Measurements from ENCODE around the gene SCRG1. TPM values are rescaled to one million over a fixed set of nuclear protein-coding genes. Genes with fewer than 3 reads are reported as not detected.

SCRG1 gene
- total RNA-seq = 2.4 TPM

DNA sequence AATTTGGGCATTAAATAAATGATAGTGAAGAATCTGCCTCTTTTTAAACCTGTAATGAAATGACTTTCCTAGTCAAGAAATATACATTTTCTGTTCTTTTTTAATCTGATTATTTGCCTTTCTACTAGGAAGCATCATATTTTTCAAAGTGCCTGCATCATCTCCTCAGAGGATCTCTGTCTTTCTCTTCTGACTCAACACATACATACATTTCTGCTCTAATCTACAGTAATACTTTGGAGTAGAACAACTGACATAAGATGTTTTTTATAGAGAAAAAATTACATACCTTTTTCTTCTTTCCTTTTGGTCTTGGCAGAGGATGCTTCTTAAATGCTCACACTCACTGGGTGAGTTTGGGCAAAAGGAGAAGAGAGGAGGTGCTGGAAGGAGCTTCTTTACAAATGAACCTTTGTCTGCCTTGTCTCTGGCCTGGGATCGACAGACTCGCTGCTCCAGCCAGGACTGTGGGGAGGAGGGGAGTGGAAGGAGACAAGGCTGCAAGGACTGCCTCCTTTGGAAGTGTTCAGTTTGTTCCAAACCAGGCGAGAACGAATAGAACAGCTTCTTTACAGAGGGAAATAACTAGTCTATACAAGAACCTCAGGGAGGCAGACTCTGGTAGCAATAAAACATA, at the start of gene SCRG1:
SCRG1 (minus strand) TSS at position 338 of the 637 bp plus-strand sequence. CDS start 7,702 bp downstream, outside the sequence.
- peak in 1 of 2 donors; percentile 11 for DNase-seq (ENCODE audit: low spot score in 2 of 2)
- no peak for FAIRE-seq

GRCh38 chr4:173448103-173448502, 49.2 kb upstream of the SCRG1 start:
- no peak for DNase-seq (ENCODE audit: low spot score in 2 of 2)

GRCh38 chr4:173446416-173446815, 47.5 kb upstream of the SCRG1 start:
- FAIRE-seq (no peak), DNase-seq (ENCODE audit: low spot score in 2 of 2) (no peak)

More at GRCh38 chr4:173448103-173448502, 49.2 kb upstream of the SCRG1 start:
- FAIRE-seq = no peak

GRCh38 chr4:173443121-173443520, 44.2 kb upstream of the SCRG1 start:
- FAIRE-seq = no peak

DNA sequence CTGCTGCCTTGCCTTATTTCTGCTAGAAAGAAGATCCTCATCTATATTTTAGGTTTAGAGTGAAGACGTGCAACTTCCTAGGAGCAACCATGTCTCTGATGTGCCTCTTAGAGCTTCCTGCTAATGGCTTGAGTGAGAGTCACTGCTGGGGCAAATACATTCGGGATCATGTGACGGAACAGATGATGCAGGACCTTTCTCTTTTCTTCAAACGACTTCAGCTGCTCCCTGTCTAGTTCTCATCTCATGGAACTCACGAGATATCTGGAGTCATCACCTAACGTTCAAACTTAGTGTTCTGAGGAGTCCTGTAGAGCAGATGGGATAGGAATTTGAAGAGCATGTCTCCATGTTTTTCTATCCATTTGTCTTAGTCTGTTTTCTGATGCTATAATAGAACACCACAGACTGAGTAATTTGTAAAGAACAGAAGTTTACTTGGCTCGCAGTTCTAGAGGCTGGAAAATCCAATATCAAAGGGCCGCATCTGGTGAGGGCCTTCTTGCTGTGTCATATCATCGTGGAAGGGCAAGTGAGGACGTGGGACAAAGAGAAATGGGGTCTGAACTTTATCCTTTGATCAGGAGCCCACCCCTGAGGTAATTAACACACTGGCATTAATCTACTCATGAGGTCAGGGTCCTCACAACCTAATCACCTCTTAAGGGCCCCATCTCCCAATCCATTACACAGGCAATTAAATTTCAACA, 43.5 kb upstream of the SCRG1 start:
- DNase-seq (ENCODE audit: low spot score in 2 of 2) = no peak
- FAIRE-seq = no peak

More at GRCh38 chr4:173443121-173443520, 44.2 kb upstream of the SCRG1 start:
- no peak for DNase-seq (ENCODE audit: low spot score in 2 of 2)

DNA sequence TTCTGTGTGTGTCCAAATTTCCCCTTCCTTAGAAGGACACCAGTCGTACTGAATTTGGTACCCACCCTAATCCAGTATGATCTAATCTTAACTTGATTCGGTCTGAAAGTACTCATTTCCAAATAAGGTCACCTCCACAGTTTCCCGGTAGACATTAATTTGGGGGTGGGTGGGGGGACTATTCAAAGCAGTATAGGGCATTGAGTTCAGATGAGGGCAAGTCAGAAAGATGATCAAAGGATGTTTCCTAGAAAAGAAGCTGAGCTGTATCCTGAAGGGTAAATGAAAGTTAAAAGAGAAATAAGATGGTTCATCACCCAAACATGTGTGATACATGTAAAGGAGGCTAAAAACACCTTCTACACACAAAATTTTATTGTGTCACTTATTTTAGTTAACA, 42.0 kb upstream of the SCRG1 start:
- FAIRE-seq (no peak), DNase-seq (ENCODE audit: low spot score in 2 of 2) (no peak)

DNA sequence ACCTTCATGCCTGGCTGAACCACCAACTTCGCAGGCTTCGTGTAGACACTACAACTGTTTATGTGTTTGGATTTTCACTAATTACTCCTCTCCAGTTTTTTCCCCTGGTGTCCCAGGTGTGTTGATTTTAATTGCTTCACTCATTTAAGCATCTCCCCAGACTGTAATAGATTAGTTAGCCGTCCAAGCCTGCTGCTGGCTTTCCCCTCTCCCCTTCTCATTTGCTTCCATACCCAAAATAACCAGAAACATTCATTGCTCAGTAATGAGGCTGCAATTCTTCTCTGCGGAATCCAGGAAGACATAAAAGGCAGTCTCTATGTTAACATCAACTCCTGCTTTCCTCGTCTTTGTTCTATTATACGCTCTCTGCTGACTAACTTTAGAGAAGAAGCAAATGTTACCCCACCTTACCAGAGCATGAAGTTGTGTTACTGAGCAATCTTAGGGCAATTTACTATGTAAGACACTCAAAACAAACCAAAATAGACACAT, 37.9 kb upstream of the SCRG1 start:
- DNase-seq (ENCODE audit: low spot score in 2 of 2) (no peak), FAIRE-seq (no peak)

DNA sequence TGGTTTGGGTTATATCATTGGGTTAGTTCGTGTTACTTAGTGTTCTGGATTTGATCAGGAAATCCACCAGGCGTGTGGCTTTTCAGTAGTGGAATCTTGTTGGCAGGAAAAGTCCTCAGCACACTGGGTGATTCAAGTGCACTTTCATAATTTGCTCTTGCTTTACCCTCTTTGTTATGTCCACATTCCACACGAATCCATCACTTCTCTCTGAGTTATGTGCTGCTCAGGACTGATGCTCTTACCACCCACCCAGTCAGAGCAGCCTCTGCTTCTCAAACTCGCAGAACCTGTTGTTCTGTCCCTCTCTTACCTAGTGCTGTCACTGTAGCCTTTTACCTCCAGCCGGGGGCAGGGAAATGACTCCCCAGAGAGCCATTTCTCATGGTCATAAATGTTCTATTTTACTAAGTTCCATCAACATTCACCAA, 37.2 kb upstream of the SCRG1 start:
- FAIRE-seq (no peak), DNase-seq (ENCODE audit: low spot score in 2 of 2) (no peak)

GRCh38 chr4:173434231-173434630, 35.3 kb upstream of the SCRG1 start:
- no peak for FAIRE-seq
- no peak for DNase-seq (ENCODE audit: low spot score in 2 of 2)

DNA sequence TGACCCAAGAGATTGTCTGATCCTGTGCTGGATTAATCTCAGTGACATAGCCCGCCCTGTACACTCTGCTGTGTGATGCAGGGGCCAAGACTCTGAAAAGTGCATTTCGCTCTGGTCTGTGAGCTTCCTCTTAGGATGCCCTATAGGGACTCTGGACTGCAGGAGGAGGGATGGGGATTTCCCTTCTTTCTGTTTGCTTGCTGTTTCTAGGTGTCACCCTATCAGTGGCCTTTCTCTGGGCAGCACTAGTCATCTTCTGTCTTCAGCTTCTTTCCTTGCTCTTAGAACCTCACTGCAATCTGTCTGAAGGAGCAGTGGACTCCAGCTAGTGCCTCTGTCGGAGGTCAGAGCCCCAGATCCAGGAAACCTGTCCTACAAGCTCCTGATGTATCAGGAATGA, 34.5 kb upstream of the SCRG1 start:
- FAIRE-seq (no peak), DNase-seq (ENCODE audit: low spot score in 2 of 2) (no peak)

GRCh38 chr4:173432430-173432829, 33.5 kb upstream of the SCRG1 start:
- DNase-seq (ENCODE audit: low spot score in 2 of 2) = no peak
- no peak for FAIRE-seq

GRCh38 chr4:173426064-173426463, 27.1 kb upstream of the SCRG1 start:
- DNase-seq (ENCODE audit: low spot score in 2 of 2) = no peak
- FAIRE-seq = no peak

DNA sequence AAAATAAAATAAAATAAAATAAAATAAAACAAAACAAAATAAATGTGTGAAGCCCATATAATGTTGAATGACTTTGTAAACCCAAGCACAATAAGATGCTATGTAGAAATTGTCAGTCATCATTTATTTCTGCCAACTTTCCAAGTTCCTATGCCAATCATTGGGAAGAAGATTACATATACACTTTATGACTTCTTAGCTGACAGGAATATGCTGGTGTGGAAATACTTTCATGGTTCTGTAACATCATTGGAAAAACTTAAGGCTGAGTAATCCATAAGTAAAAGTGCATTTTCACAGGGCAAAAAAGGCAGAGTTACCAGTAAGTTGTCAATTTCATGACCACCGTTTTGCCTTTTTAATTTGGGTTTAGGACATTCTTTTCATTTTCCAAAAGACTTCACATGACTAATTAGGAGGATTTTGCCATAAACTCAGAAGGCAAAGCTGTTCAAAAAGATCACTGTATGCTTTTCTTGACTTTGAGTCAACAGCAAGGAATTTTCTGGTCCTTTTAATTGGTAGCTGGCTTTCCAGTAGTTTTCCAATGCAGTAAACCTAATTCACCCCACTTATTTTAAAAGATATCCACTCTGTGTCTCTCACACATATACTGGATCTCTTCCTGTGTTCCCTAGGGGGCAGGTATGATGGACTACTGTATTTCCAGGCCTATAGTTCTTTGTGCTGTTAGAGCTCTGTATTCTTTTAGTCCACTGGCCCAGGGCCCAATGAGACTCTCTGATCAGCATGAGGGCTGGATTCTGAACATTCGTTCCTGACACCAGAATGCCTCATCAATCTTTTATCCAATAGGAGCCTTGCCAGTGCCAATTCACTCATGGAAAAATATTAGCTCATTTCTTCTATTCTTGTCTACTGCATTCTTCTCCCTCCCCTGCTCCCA, 26.2 kb upstream of the SCRG1 start:
- FAIRE-seq (no peak), DNase-seq (ENCODE audit: low spot score in 2 of 2) (no peak)

GRCh38 chr4:173420801-173421200, 21.9 kb upstream of the SCRG1 start:
- DNase-seq (ENCODE audit: low spot score in 2 of 2) (no peak), FAIRE-seq (no peak)

GRCh38 chr4:173420324-173420752, 21.4 kb upstream of the SCRG1 start:
- peak; percentile 79 for FAIRE-seq
- peak in 1 of 2 donors; percentile 22 for DNase-seq (ENCODE audit: low spot score in 2 of 2)

- DNase-seq (ENCODE audit: low spot score in 2 of 2) (no peak), FAIRE-seq (no peak)
These were observed 19.7 kb upstream of the SCRG1 start for GRCh38 chr4:173418639-173419038.

GRCh38 chr4:173417833-173418232, 18.9 kb upstream of the SCRG1 start:
- no peak for DNase-seq (ENCODE audit: low spot score in 2 of 2)
- FAIRE-seq = no peak

DNA sequence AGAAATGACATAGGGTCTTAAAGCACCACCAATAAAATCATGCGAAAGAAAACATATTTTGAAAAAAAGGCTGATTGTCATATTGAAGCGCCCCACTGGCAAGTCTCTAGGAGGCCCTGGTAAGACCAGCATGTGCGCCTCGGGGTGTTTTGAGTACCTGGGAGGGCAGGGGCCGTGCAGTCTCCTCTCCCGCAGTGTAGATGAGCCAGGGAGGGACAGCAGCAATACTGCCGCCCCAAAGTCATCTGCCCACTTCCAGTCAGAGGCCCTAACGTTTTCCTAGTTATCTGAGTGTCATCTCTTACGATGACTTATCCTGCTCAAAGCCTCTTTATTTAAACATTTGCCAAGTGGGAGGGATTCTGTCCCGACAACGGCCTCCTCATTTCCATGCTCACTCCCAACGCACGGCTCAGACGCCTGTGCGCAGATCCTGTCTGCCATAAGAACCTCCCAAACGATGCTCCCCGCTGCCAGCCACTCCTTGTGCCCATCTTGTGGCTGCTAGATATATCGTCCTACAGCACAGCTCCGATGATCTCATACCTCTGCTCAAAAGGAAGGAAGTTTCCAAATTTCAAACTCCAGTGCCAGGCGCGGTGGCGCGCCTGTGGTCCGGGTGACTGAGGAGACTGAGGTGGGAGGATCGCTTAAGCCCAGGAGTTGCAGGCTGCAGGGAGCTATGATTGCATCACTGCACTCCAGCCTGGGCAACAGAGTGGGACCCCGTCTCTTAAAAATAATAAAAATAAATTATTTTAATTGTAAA, 17.2 kb upstream of the SCRG1 start:
- FAIRE-seq = no peak

DNA sequence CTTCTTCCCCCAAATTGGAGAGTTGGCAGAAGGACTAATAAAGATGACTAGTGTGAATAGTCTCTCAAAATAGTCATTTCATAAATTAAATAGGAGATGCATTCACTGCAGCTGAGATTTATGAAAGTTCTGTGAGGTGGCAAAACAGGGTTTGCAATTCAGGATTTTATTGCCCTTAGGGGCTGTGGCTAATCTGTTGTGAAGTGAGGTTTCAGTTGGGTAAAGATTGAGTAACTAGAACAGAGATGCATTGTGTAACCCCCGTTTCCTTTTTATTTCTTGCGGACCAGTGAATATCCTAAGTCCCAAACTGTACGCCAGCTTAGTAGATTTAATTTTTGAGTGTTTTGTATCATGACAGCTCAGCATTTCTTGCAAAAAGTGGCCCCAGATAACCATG, 16.2 kb upstream of the SCRG1 start:
- DNase-seq (ENCODE audit: low spot score in 2 of 2) (no peak), FAIRE-seq (no peak)

More for the DNA sequence above, 17.2 kb upstream of the SCRG1 start:
- no peak for DNase-seq (ENCODE audit: low spot score in 2 of 2)

GRCh38 chr4:173414456-173414855, 15.5 kb upstream of the SCRG1 start:
- FAIRE-seq (no peak), DNase-seq (ENCODE audit: low spot score in 2 of 2) (no peak)
